ENCODE measurements around the gene DMRTB1. TPM values are rescaled to one million over a fixed set of nuclear protein-coding genes. Genes with fewer than 3 reads are reported as not detected.

The DMRTB1 gene
- polyA plus RNA-seq (2013), result not detected in 2 replicates

GRCh38 chr1:53459321-53460175 lies at the start of gene DMRTB1:
Gene DMRTB1, plus strand, starts transcription at chr1:53459399. Its CDS starts 55 bp downstream, at chr1:53459454.
- no peak within 1 kb of the TSS for H4K8ac ChIP-seq (ENCODE audit: low read depth, low read length)
- H2BK5ac ChIP-seq (ENCODE audit: low read depth, low read length, poor library complexity), result no peak within 1 kb of the TSS
- DNase-seq, result no peak
- H3K9ac ChIP-seq (ENCODE audit: low read length), result no peak within 1 kb of the TSS
- H3K14ac ChIP-seq (ENCODE audit: low read length), result no peak within 1 kb of the TSS
- no peaks in the 10 kb centered on the region for H3K27me3 ChIP-seq (ENCODE audit: insufficient read depth, low read length)
- no peak within 1 kb of the TSS for H2BK12ac ChIP-seq (ENCODE audit: low read length)
- no peak within 1 kb of the TSS for H3K23ac ChIP-seq (ENCODE audit: low read length)
- H3K18ac ChIP-seq (ENCODE audit: low read length), result no peak within 1 kb of the TSS
- no peak within 1 kb of the TSS for H3K4me3 ChIP-seq (ENCODE audit: low read depth, low read length)
- H4K91ac ChIP-seq (ENCODE audit: low read depth, low read length), result no peak within 1 kb of the TSS
- no peak within 1 kb of the TSS for H2AK5ac ChIP-seq (ENCODE audit: low read length)
- no peak within 1 kb of the TSS for H2BK120ac ChIP-seq (ENCODE audit: insufficient read depth, low read length, poor library complexity)
- no CpG with 5 or more reads among the region's 82 CpGs for WGBS (ENCODE audit: extremely low coverage, insufficient coverage, insufficient read length)
- no peaks in the 10 kb centered on the region for H3K36me3 ChIP-seq (ENCODE audit: control insufficient read depth in 1 of 2, insufficient read depth in 2 of 2, low read length in 2 of 2)
- no peak within 1 kb of the TSS for H3K27ac ChIP-seq (ENCODE audit: low read depth, low read length)
- H3K4ac ChIP-seq (ENCODE audit: low read depth, low read length), result no peak within 1 kb of the TSS
- H3K9me3 ChIP-seq (ENCODE audit: insufficient read depth, low read depth, low read length), result no peaks in the 10 kb centered on the region
- no peak within 1 kb of the TSS for H3K4me2 ChIP-seq (ENCODE audit: low read length)
- no peaks in the 10 kb centered on the region for H3K79me1 ChIP-seq (ENCODE audit: low read length)
- H4K12ac ChIP-seq (ENCODE audit: low read depth, low read length), result no peak within 1 kb of the TSS
- no peaks in the 10 kb centered on the region for H3K4me1 ChIP-seq (ENCODE audit: control insufficient read depth in 1 of 2, insufficient read depth in 2 of 2, low read length in 2 of 2)
- H2AFZ ChIP-seq (ENCODE audit: insufficient read depth, low read length, poor library complexity), result no peak within 1 kb of the TSS
- no peaks in the 10 kb centered on the region for H3K79me2 ChIP-seq (ENCODE audit: control insufficient read depth, insufficient read depth, low read length, poor library complexity)

GRCh38 chr1:53409695-53410094 lies 49.5 kb upstream of the DMRTB1 start:
- no peaks in the 10 kb centered on the region for H3K9me3 ChIP-seq (ENCODE audit: insufficient read depth, low read depth, low read length)
- H3K14ac ChIP-seq (ENCODE audit: low read length), result no peak overlapping the region
- no peak overlapping the region for H3K18ac ChIP-seq (ENCODE audit: low read length)
- no peak overlapping the region for H2BK120ac ChIP-seq (ENCODE audit: insufficient read depth, low read length, poor library complexity)
- no peak overlapping the region for H2BK5ac ChIP-seq (ENCODE audit: low read depth, low read length, poor library complexity)
- H2AFZ ChIP-seq (ENCODE audit: insufficient read depth, low read length, poor library complexity), result no peak overlapping the region
- H3K4me3 ChIP-seq (ENCODE audit: low read depth, low read length), result no peak overlapping the region
- no peak overlapping the region for H3K27ac ChIP-seq (ENCODE audit: low read depth, low read length)
- H3K79me1 ChIP-seq (ENCODE audit: low read length), result no peaks in the 10 kb centered on the region
- H3K23ac ChIP-seq (ENCODE audit: low read length), result no peak overlapping the region
- H3K36me3 ChIP-seq (ENCODE audit: control insufficient read depth in 1 of 2, insufficient read depth in 2 of 2, low read length in 2 of 2), result no peaks in the 10 kb centered on the region
- no peak overlapping the region for H3K9ac ChIP-seq (ENCODE audit: low read length)
- no peak overlapping the region for H3K4me2 ChIP-seq (ENCODE audit: low read length)
- no peak overlapping the region for H3K4ac ChIP-seq (ENCODE audit: low read depth, low read length)
- DNase-seq, result no peak
- H4K12ac ChIP-seq (ENCODE audit: low read depth, low read length), result no peak overlapping the region
- H3K27me3 ChIP-seq (ENCODE audit: insufficient read depth, low read length), result no peaks in the 10 kb centered on the region
- H4K8ac ChIP-seq (ENCODE audit: low read depth, low read length), result no peak overlapping the region
- no peak overlapping the region for H2BK12ac ChIP-seq (ENCODE audit: low read length)
- peaks cover 10 to 11% of the 10 kb centered on the region in 2 experiments for H3K4me1 ChIP-seq (ENCODE audit: control insufficient read depth in 1 of 2, insufficient read depth in 2 of 2, low read length in 2 of 2)
- no peak overlapping the region for H2AK5ac ChIP-seq (ENCODE audit: low read length)
- no peaks in the 10 kb centered on the region for H3K79me2 ChIP-seq (ENCODE audit: control insufficient read depth, insufficient read depth, low read length, poor library complexity)
- no peak overlapping the region for H4K91ac ChIP-seq (ENCODE audit: low read depth, low read length)
- WGBS (ENCODE audit: extremely low coverage, insufficient coverage, insufficient read length), result no CpG with 5 or more reads among the region's 6 CpGs

GRCh38 chr1:53410100-53410541 lies 49.1 kb upstream of the DMRTB1 start:
- Histone ChIP-seq H3K4me1 (ENCODE audit: control insufficient read depth in 1 of 2, insufficient read depth in 2 of 2, low read length in 2 of 2) (peaks cover 10 to 11% of the 10 kb centered on the region in 2 experiments), H3K14ac (ENCODE audit: low read length) (no peak overlapping the region)

GRCh38 chr1:53410701-53411100 lies 48.5 kb upstream of the DMRTB1 start:
- Histone ChIP-seq H3K9me3 (ENCODE audit: insufficient read depth, low read depth, low read length) (peaks cover 3% of the 10 kb centered on the region), H2BK5ac (ENCODE audit: low read depth, low read length, poor library complexity) (no peak overlapping the region), H2BK120ac (ENCODE audit: insufficient read depth, low read length, poor library complexity) (no peak overlapping the region), H4K91ac (ENCODE audit: low read depth, low read length) (no peak overlapping the region), H2BK12ac (ENCODE audit: low read length) (no peak overlapping the region), H3K79me1 (ENCODE audit: low read length) (no peaks in the 10 kb centered on the region), H3K27me3 (ENCODE audit: insufficient read depth, low read length) (no peaks in the 10 kb centered on the region), H3K23ac (ENCODE audit: low read length) (no peak overlapping the region), H3K4ac (ENCODE audit: low read depth, low read length) (no peak overlapping the region), H3K9ac (ENCODE audit: low read length) (no peak overlapping the region), H3K4me1 (ENCODE audit: control insufficient read depth in 1 of 2, insufficient read depth in 2 of 2, low read length in 2 of 2) (peaks cover 10 to 11% of the 10 kb centered on the region in 2 experiments), H3K14ac (ENCODE audit: low read length) (no peak overlapping the region), H3K36me3 (ENCODE audit: control insufficient read depth in 1 of 2, insufficient read depth in 2 of 2, low read length in 2 of 2) (no peaks in the 10 kb centered on the region), H3K4me2 (ENCODE audit: low read length) (no peak overlapping the region), H4K12ac (ENCODE audit: low read depth, low read length) (no peak overlapping the region), H2AFZ (ENCODE audit: insufficient read depth, low read length, poor library complexity) (no peak overlapping the region), H3K27ac (ENCODE audit: low read depth, low read length) (no peak overlapping the region), H4K8ac (ENCODE audit: low read depth, low read length) (no peak overlapping the region), H3K4me3 (ENCODE audit: low read depth, low read length) (no peak overlapping the region), H3K18ac (ENCODE audit: low read length) (no peak overlapping the region), H3K79me2 (ENCODE audit: control insufficient read depth, insufficient read depth, low read length, poor library complexity) (no peaks in the 10 kb centered on the region), H2AK5ac (ENCODE audit: low read length) (no peak overlapping the region)
- no CpG with 5 or more reads among the region's 8 CpGs for WGBS (ENCODE audit: extremely low coverage, insufficient coverage, insufficient read length)
- DNase-seq, result no peak

More at GRCh38 chr1:53410100-53410541, 49.1 kb upstream of the DMRTB1 start:
- H3K9me3 ChIP-seq (ENCODE audit: insufficient read depth, low read depth, low read length), result peaks cover under 1% of the 10 kb centered on the region
- H2BK120ac ChIP-seq (ENCODE audit: insufficient read depth, low read length, poor library complexity), result no peak overlapping the region
- no peak overlapping the region for H3K4me3 ChIP-seq (ENCODE audit: low read depth, low read length)
- H2BK12ac ChIP-seq (ENCODE audit: low read length), result no peak overlapping the region
- H3K36me3 ChIP-seq (ENCODE audit: control insufficient read depth in 1 of 2, insufficient read depth in 2 of 2, low read length in 2 of 2), result no peaks in the 10 kb centered on the region
- no peak overlapping the region for H3K4me2 ChIP-seq (ENCODE audit: low read length)
- no peak overlapping the region for H3K18ac ChIP-seq (ENCODE audit: low read length)
- H3K4ac ChIP-seq (ENCODE audit: low read depth, low read length), result no peak overlapping the region
- H4K8ac ChIP-seq (ENCODE audit: low read depth, low read length), result no peak overlapping the region
- H4K12ac ChIP-seq (ENCODE audit: low read depth, low read length), result no peak overlapping the region
- no CpG with 5 or more reads among the region's 12 CpGs for WGBS (ENCODE audit: extremely low coverage, insufficient coverage, insufficient read length)
- no peak overlapping the region for H2AK5ac ChIP-seq (ENCODE audit: low read length)
- no peak overlapping the region for H3K23ac ChIP-seq (ENCODE audit: low read length)
- no peak overlapping the region for H2BK5ac ChIP-seq (ENCODE audit: low read depth, low read length, poor library complexity)
- H3K9ac ChIP-seq (ENCODE audit: low read length), result no peak overlapping the region
- no peak overlapping the region for H3K27ac ChIP-seq (ENCODE audit: low read depth, low read length)
- H2AFZ ChIP-seq (ENCODE audit: insufficient read depth, low read length, poor library complexity), result no peak overlapping the region
- no peaks in the 10 kb centered on the region for H3K79me1 ChIP-seq (ENCODE audit: low read length)
- no peaks in the 10 kb centered on the region for H3K79me2 ChIP-seq (ENCODE audit: control insufficient read depth, insufficient read depth, low read length, poor library complexity)
- no peak overlapping the region for H4K91ac ChIP-seq (ENCODE audit: low read depth, low read length)
- DNase-seq, result no peak
- no peaks in the 10 kb centered on the region for H3K27me3 ChIP-seq (ENCODE audit: insufficient read depth, low read length)

All from trophoblast cell (in vitro differentiated cells and primary cell).